SH-SY5Y (cell line): Measurements from ENCODE around the gene TMPRSS6.

Experiments used
- GATA2 ChIP-seq: IDR thresholded peaks from 2 replicates; pipeline ENCODE4 v1.6.1; 2011; ENCODE audit warnings: mild to moderate bottlenecking, low read depth, low read length
- GATA3 ChIP-seq: IDR thresholded peaks from 2 replicates; pipeline ENCODE4 v1.6.1; 2011; ENCODE audit warnings: low read depth, mild to moderate bottlenecking, low read length, moderate library complexity

The TMPRSS6 gene

DNA sequence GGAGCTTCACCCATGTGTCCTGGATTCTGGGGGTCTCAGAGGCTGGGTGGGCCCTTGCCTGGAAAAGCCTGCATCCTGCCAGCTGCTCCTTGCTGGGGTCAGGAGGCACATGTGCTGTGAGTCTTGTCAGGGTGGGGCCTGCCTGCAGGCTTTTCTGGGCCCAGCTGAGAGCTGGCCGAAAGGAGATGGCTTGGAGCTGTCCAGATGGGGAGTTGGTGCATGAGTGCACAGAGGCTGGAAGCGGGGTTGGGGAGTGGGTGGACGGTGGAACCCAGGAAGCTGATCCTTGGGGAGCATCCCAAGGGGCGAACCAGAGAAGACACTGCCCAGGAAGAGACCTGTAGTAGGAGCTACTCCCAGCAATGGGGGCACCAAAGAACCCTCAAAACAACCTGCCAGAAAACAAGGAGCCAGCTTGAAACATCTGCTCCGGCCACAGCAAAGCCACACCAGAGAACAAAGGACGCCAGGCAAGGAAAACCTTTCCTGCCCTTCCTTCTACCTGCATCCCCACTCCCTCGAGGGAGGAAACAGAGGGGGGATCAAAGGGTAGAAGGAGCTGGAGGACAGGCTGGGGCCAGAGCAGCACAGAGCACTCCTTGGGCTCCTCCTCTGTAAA, 66.2 kb downstream of the TMPRSS6 start:
- no peak for TF ChIP-seq GATA2
- no peak for TF ChIP-seq GATA3

DNA sequence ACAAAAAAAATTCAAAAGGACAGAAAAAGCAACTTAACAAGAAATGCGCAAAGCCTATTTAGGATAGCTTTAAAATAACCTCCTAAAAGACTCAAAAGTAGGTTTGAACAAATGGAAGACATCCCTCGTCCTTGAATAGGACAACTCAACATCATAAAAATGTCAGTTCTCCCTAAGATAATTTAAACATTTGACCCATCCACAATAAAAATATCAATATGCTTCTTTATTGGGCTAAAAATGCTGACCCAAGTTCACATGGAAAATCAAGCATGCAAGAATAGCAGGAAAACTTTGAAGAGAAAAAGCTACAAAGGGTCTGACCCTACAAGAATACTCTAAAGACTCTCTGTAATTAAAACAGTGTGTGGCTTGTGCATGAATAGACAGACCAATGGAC, 70.0 kb downstream of the TMPRSS6 start:
- TF ChIP-seq GATA3, result no peak

DNA sequence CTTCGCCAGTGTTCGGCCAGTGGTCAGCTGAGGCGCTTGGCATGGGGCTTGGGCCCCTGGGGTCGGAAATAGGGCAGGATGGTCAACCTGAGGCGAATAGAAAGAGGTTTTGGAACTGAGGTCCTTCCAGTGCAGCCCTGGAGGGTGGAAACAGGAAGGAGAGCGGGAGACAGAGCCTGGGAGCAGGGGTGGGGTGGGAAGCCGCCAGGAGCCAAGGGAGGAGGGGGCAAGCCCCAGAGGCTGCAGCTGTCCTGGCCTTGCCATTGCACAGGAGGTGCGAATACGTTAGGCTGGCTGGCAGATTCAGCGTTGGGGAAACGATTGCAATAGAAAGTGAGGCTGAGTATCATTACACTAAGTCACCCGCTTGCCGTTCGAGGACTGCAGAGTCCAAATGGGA, 71.8 kb downstream of the TMPRSS6 start:
- TF ChIP-seq GATA2 (no peak), GATA3 (no peak)

DNA sequence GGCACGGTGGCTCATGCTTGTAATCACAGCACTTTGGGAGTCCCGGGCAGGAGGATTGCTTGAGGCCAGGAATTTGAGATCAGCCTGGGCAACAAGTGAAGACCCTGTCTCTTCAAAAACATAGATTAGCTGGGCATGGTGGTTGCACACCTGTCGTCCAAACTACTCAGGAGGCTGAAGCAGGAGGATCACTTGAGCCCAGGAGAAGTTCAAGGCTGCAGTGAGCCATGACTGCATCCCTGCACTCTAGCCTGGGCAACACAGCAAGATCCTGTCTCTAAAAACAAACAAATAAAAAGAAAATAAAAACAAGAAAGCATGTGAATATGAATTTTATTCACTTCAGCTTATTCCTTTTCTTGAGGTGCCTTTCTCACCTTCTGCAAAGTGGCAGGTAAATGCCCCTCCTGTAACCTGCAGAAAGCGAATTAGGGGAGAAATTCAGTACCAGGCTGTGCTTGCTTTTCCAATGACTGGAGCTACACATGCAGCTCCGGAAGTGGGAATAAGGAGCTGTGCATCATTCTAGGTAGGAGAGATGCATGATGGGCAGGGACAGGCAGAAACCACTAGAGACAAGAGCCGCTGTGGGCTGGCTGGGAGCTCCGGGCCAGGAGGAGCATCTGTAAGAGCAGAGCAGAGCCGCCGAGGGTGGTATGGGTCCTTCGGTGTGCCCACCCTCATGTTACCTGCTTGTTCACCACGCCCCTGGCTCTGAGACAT, 72.7 kb downstream of the TMPRSS6 start:
- TF ChIP-seq GATA3 (no peak), GATA2 (no peak)

DNA sequence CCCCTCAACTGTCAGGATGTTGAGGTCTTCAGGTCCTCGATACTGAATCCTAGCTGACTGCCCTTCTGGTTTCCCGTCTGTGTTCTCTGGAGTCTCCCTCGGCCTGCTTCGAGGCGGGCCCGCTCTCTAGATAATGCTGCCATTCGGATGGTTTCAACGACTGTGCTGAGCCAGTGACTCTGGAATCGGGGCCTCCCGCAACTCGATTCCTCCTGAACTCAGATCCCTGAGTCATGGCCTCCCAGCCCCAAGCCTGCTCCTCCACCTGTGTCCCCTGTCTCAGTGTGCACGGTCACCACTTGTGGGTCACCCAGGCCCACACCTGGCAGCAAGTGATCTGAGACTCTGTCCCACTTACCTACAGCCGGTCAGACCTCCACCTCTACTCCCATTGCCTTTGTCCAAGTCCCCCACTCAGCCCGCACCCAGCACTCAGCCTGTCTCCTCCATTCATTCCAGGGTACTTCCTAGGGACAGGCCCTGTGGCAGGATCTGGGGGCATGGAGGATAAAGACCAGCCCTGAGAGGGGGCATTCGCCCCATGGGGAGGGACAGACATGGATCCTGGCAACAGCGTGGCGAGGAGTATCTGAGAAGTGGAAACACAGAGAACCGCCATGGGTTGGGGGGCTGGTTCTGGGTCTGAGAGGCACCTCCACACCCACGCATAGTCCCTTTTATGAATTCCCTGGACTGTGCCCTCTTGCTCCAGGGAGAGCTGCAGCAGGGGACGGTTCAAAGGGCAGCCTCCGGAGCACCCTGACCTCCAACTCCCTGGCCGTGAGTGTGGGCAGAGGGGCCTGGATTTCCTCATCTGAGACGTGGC, 75.7 kb downstream of the TMPRSS6 start:
- TF ChIP-seq GATA2 (no peak), GATA3 (no peak)

DNA sequence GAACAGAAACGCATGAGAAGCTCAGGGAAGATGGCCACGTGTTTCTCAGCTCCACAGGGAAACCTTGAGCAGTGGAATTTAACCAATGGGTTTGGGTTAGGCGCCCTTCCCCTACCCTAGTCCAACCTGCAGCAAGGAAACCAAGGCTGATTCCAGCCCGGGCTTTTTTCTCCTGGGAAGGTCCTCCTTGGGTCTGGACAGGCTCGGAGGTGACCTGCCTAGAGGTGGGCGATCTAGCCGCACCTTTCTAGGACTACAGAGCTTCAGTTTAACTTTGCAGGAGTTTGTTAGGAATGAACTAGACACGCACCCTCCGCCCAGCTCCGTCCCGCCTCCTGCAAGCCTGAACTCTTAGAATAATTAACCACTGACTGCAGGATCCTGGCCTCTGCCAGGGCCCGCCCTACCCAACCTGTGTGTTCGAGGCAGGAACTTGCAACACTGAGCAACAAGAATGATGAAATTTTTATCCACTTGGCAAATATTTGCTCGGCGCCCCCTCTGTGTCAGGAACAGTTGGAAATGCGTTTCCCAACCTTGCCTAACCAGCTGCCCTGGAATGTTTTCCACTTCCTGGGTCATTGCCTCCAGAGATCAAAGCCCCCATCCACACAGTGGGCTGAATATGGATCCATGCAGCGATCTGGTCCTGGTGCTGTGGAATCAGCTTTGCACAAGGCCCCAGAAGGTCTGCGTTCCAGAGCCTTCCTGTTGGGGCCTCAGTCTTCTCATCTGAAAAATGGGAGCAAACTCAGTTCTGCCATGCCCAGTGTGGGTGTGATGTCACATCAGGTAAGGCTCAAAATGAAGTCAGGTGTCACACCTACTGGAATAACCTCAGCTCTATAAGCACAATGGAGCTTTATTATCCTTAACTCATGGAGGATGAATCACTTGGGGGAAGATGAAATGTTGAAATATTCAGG, 76.7 kb downstream of the TMPRSS6 start:
- TF ChIP-seq GATA3, result no peak
- no peak for TF ChIP-seq GATA2

DNA sequence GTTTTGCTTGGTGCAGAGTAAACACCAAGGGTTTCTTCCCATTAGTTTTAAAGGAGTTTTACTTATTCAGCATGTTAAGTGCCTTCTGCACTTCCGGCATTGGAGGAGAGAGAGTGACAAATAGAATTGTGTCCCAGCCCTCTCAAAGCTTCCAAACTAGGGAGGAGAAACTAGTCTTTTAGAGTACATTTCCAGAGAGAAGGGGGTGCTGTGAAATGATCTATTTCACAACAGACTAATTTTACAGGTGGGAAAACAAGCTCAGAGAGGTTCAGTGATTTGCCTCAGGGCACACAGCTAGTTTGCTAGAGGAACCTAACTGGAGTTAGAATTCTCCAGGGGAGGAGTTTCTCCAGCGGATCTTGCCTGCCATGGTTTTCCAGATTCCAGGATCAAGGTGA, 77.4 kb downstream of the TMPRSS6 start:
- TF ChIP-seq GATA2 (no peak), GATA3 (no peak)

DNA sequence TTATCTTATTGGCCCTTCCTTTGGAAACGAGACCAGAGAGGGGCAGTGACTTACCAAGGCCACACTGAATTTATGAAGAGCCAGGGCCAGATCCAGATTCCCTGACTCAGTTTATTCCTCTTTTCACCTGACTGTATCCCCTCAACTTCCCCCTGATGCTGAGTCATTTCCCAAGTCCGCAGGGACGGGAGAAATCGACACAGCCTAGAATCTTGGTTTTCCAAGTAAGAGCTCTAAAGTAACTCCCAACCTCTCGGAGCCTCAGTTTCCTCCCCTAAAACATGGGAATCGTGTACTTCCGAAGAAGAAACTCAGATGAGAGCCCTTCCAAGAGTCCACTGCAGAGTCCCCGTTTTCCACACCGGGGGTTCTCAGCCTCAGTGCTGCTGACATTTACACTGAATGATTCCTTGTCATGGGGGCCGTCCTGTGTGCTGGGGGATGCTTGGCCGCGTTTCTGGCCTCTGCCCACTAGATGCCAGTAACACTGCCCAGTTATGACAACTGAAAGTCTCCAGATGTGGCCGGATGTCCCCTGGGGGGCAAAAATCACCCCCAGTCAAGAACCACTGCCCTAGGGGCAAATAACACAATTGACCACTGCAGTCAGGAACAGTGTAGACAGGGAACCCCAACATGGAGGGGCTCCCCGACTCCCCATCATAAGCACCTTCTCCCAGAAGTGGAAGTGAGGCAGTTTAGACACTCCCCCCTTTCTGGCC, 78.8 kb downstream of the TMPRSS6 start:
- no peak for TF ChIP-seq GATA3
- TF ChIP-seq GATA2, result no peak

DNA sequence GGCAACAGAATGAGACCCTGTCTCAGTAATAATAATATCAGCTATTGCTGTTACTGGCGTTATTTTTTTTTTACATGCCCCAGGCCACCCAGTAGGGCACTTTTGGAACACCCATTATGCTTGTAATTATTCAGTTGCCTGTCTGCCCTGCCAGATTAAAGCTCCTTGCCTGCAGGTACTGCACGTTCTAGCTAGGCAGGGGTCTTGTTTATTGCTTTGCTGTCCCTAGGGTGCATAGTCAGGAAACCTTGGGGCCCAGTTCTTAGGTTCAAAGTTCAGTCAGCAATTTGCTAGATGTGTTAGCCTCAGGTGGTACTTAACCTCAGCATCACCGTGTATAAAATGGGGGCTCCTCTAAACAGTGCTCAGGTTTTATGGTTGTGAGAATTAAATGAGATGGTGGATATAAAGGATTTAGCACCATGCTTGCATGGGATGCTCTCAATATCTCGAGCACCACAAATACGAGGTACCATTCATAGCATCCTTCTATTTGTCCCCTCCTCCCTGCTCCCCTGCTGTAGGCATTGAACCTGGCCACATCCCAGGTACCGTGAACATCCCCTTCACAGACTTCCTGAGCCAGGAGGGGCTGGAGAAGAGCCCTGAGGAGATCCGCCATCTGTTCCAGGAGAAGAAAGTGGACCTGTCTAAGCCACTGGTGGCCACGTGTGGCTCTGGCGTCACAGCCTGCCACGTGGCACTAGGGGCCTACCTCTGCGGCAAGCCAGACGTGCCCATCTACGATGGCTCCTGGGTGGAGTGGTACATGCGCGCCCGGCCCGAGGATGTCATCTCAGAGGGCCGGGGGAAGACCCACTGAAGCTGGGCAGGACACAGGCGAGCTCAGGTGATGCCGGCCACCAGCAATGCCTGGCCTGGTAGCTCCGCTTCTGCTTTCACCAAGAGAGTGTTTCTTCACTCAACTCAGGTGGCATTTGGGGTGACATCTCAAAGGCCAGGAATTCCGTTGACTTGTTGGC, 80.5 kb downstream of the TMPRSS6 start:
- TF ChIP-seq GATA3 (no peak), GATA2 (no peak)

DNA sequence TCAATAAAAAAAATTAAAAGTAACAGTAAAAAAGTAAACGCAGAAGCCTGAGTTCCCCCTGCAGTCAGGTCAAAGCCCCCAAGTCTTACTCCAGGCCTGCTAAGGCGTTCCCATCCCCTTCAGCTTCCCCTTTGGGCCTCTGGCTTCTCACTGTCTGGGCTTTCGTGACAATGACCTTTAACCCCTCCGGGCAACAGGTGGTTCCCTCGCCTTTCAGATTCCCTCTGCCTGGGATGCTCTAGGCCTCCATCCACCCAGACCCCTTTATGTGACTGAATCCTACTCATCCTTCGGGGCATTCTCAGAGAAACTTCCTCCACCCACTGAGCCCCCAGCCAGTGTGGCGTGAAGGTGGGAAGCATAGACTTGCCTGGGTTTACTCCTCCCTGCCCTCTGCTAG, 82.0 kb downstream of the TMPRSS6 start:
- no peak for TF ChIP-seq GATA3
- TF ChIP-seq GATA2, result no peak

DNA sequence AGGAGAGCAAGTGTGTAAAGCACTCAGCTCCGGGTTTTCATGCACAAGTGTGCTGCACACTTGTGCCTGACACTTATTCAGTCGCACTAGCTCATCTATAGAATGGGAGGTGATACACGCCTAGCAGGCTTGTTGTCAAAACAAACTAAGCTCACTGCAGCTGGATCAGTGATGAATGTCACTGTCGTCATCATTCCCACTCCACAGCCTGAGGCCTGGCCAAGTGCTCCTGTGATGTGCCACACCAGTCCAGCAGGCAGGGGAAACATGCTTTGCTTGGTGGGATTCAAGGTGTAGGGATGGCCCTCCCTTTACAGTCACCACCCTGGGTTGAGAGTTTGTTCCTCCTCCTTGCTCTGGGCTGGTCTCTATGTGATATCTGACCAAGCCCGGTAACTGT, 83.2 kb downstream of the TMPRSS6 start:
- no peak for TF ChIP-seq GATA2
- no peak for TF ChIP-seq GATA3

DNA sequence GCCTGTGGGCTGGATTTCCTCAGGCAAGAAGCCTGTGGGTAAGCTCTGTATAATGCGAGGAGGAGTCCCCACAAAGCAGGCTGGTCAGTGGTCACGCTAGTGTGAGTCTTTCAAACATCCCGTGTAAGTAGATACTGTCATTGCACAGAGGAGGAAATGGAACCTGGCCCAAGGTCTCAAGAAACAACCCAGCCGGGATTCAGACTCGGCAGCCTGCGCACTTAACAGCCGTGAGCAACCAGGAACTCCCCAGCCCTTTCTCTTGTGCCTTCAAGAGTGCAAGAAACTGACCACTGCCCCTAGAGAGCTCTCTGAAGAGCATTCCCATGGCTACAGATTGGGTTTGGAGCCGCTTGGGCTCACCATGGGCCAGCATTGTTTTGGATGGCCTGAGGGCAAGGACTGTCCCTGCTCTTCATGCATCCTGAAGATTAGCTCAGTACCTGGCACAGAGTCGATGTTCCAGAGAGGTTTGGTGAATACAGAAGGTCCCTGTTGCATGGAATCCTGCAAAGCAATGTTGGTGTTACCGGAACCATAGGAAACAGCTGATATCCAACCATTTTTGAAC, 83.9 kb downstream of the TMPRSS6 start:
- TF ChIP-seq GATA2 (no peak), GATA3 (no peak)
